HFF-Myc (cell line): ENCODE measurements around the gene ATP2C2.
"Not testable (repeated sequence)": the region's sequence is repeated elsewhere in the genome, so short reads cannot be mapped to it uniquely, and the experiment has no call there.

Experiments
- DNase-seq: peaks from one replicate; pipeline ENCODE4 v3.0.0-alpha.2; 2011; ENCODE audit warnings: low read depth; ENCODE audit errors: extremely low read depth
- H3K4me3 ChIP-seq: replicated peaks from 2 replicates; pipeline ENCODE4 v1.5.1; 2011; ENCODE audit warnings: low read depth, mild to moderate bottlenecking, control low read depth, low read length
- TF ChIP-seq, protein P1 (sequence below): IDR thresholded peaks from 2 replicates; pipeline ENCODE4 v1.5.1; 2012; ENCODE audit warnings: mild to moderate bottlenecking, low read depth, low read length, control low read depth; ENCODE audit errors: missing control alignments

ATP2C2 gene

GRCh38 chr16:84331998-84332780 lies 36.1 kb upstream of the ATP2C2 start:
- TF ChIP-seq, protein P1, sequence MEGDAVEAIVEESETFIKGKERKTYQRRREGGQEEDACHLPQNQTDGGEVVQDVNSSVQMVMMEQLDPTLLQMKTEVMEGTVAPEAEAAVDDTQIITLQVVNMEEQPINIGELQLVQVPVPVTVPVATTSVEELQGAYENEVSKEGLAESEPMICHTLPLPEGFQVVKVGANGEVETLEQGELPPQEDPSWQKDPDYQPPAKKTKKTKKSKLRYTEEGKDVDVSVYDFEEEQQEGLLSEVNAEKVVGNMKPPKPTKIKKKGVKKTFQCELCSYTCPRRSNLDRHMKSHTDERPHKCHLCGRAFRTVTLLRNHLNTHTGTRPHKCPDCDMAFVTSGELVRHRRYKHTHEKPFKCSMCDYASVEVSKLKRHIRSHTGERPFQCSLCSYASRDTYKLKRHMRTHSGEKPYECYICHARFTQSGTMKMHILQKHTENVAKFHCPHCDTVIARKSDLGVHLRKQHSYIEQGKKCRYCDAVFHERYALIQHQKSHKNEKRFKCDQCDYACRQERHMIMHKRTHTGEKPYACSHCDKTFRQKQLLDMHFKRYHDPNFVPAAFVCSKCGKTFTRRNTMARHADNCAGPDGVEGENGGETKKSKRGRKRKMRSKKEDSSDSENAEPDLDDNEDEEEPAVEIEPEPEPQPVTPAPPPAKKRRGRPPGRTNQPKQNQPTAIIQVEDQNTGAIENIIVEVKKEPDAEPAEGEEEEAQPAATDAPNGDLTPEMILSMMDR, result no peak
- DNase-seq, result no peak
- H3K4me3 ChIP-seq, result no peak overlapping the region

DNA sequence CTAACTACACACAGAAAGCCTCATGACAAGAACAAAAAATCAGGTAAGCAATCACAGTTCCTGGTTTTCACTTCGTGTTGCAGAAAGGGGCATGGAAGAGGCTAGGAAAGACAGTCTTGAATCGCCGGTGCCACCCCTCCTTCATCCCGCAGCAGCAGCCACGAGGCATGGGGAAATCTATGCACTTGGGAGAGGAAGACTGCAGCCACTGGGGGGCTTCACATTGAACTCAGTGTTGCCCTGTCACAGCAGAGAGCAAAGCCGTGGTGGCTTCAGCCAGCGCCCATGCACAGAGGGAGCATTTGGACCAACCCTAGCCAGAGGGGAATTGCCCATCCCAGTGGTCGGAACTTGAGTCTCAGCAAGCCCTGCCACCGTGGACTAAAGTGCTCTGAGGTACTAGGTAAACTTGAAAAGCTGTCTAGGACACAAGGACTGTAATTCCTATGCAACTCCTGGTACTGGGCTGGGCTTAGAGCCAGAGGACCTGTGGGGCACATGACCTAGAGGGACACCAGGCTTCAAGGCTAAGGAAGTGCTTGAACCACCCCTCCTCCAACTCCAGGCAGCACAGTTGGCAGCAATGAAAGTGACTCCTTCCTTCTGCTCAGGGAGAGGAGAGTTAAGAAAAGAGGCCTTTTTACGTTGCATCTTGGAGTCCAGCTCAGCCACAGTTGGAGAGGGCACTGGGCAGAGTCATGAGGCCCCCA lies 35.2 kb upstream of the ATP2C2 start:
- TF ChIP-seq, protein P1, result no peak
- no peak for DNase-seq
- H3K4me3 ChIP-seq, result no peak overlapping the region

- TF ChIP-seq, protein P1, result no peak
- no peak for DNase-seq
- H3K4me3 ChIP-seq, result no peak overlapping the region
Observed at GRCh38 chr16:84334058-84334457, 34.3 kb upstream of the ATP2C2 start.

GRCh38 chr16:84334482-84334881 lies 33.9 kb upstream of the ATP2C2 start:
- DNase-seq, result no peak
- H3K4me3 ChIP-seq, result no peak overlapping the region
- TF ChIP-seq, protein P1, result no peak

- not testable (repeated sequence) for DNase-seq, H3K4me3 ChIP-seq
Observed at GRCh38 chr16:84337236-84337635, 31.1 kb upstream of the ATP2C2 start.

- no peak for DNase-seq
- H3K4me3 ChIP-seq, result no peak overlapping the region
- TF ChIP-seq, protein P1, result no peak
Observed at GRCh38 chr16:84339311-84339710, 29.0 kb upstream of the ATP2C2 start.

DNA sequence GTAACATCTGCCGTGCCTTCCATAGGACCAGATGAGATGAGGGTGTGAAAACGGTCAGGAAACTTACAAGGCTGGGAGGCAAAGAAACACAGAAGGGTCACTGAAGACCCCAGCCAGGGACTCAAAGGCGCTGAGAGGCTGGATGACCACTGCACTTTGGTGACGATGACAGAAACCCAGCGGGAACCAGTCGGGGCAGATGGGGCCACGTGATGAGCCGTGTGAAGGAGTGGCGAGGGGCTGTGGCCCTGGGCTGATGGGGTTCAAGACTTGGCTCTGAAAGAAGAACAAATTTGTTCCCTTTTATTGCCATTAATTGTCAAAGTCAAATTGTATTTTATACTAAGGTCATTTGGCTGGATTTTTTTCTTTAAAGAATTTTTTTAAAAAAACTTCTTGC lies 28.6 kb upstream of the ATP2C2 start:
- no peak for DNase-seq
- H3K4me3 ChIP-seq, result no peak overlapping the region
- TF ChIP-seq, protein P1, result no peak
